A549 treated with CpdA at 1 μM for 4 hours (cell line): ENCODE results near the gene ETFDH. TPM values are rescaled to one million over a fixed set of nuclear protein-coding genes. Genes with fewer than 3 reads are reported as not detected.

ENCODE experiments used
- total RNA-seq: library from RNA; stranded (reverse); fragments of 200-300 nt; extraction: Qiagen RNA extraction; gene quantifications from 5 replicates; pipeline ENCODE4 v1.2.3, GENCODE V29; 2022; ENCODE audit warnings: low read depth

The ETFDH gene
- 3.8 to 5.4 TPM (median 5.3 TPM) in 5 replicates for total RNA-seq

GRCh38 chr4:158671915-158672806, at the start of gene ETFDH:
Gene ETFDH, plus strand, starts transcription at chr4:158672296. Its CDS starts 161 bp downstream, at chr4:158672457.

GRCh38 chr4:158671665-158671914, 506 bp upstream of the ETFDH start, which contains the start of gene C4orf46:
Gene C4orf46, minus strand, starts transcription at chr4:158671887. Its CDS starts 86 bp downstream, at chr4:158671801.

GRCh38 chr4:158722917-158723793, 51.1 kb downstream of the ETFDH start, which contains the start of gene PPID:
Gene PPID, minus strand, starts transcription at chr4:158723396. Its CDS starts 108 bp downstream, at chr4:158723288.

Other genes starting within 250 kb of the ETFDH start
- not detected in 5 replicates for gene RXFP1, start 150.4 kb upstream of the ETFDH start, total RNA-seq
- gene C4orf46, start 409 bp upstream of the ETFDH start, total RNA-seq: 6.7 to 10.6 TPM (median 7.5 TPM) in 5 replicates
- gene PPID, start 51.1 kb downstream of the ETFDH start, total RNA-seq: 37.5 to 41.1 TPM (median 38.8 TPM) in 5 replicates
- gene FNIP2, start 96.7 kb downstream of the ETFDH start, total RNA-seq: 2.8 to 5.1 TPM (median 4.4 TPM) in 5 replicates